ENCODE measurements around the gene SPAG16. TPM values are rescaled to one million over a fixed set of nuclear protein-coding genes. Genes with fewer than 3 reads are reported as not detected.

Gene SPAG16
- total RNA-seq, 4 donors from 2014 or later, result 1.1 to 8.8 (median 6.3) TPM

DNA sequence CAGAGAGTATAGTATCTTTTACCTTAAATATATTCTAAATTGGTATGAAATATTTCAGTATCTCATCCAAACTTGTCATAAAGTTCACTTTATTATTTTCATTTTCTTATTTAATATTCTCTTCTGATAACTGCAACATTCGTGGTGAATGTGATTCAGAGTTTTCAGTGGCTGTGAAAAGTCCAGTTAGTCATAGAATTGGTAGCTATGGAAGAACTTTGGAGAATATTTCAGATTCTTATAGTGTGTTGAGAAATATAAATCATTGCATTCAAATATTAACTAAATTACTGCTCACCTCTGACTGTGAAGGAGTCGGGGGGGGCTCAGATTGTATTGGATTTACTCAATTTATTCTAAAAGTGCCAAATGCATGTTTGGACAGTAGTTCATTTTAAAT lies 948.0 kb downstream of the SPAG16 start:
- no peak for ATAC-seq
- in situ Hi-C loops (cut with MboI; ENCODE audit: low sequenced_read_pairs in 4 of 4), result no loop called here

DNA sequence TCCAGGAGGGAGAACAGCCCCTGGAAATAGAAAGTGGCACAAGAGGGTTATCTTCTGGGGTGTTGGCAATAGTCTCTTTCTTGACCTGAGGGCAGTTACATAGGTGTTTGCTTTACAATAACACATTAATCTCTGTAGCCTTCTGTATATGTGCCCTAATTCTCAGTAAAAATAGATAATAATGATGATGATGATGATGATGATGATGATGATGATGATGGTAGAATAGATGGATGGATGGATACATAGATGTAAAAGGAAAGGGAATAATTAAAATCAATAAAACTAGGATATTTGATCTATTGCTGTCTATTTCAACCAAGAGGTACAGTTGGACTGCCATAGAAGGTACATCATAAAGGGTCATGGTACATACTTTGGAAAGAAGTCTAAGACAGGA lies 948.9 kb downstream of the SPAG16 start:
- in situ Hi-C loops (cut with MboI; ENCODE audit: low sequenced_read_pairs in 4 of 4), result no loop called here
- intact Hi-C loops (cut with DNase I; ENCODE audit: low total_unique reads), result no loop called here
- H3K36me3 ChIP-seq, result no peaks in the 10 kb centered on the region
- H3K9me3 ChIP-seq, result no peaks in the 10 kb centered on the region
- DNase-seq (no peak), ATAC-seq (no peak)
- TF ChIP-seq POLR2A (IDR thresholded peaks at IDR 0.05) (no peak), CTCF (IDR thresholded peaks at IDR 0.05 in 4 of 5, conservative IDR thresholded peaks at IDR 0.05 in 1 of 5) (no peak)
- H3K27ac ChIP-seq, result no peak overlapping the region
- no peaks in the 10 kb centered on the region for H3K27me3 ChIP-seq
- H3K4me1 ChIP-seq, result no peaks in the 10 kb centered on the region
- no peak overlapping the region for H3K4me3 ChIP-seq

More for the DNA sequence above, 948.0 kb downstream of the SPAG16 start:
- H3K4me1 ChIP-seq, result no peaks in the 10 kb centered on the region
- H3K36me3 ChIP-seq, result no peaks in the 10 kb centered on the region
- H3K27ac ChIP-seq, result no peak overlapping the region
- no peaks in the 10 kb centered on the region for H3K9me3 ChIP-seq
- DNase-seq, result no peak
- H3K27me3 ChIP-seq, result no peaks in the 10 kb centered on the region
- no peak overlapping the region for H3K4me3 ChIP-seq
- no peak for TF ChIP-seq POLR2A (IDR thresholded peaks at IDR 0.05)
- intact Hi-C loops (cut with DNase I; ENCODE audit: low total_unique reads), result no loop called here

DNA sequence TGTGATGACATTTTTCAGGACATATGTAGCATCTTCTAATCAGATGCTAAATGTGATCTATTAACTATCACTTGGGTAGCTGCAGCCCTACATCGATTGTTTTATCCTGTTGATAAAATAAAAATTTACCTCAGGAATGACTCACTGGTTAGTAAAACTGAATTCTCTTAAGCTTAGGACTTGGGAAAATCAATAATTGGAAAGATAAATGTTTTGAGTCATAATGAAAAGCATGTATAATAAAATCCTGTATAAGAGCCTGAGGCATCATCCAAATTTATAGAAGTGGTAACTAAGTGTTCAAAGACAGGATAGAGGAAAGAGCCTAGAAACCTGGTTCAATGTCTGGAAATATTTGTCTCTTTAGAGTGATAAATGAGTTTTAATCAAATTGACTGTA lies 958.5 kb downstream of the SPAG16 start:
- in situ Hi-C loops (cut with MboI; ENCODE audit: low sequenced_read_pairs in 4 of 4), result no loop called here
- Histone ChIP-seq H3K27ac (no peak overlapping the region), H3K27me3 (no peaks in the 10 kb centered on the region), H3K9me3 (no peaks in the 10 kb centered on the region), H3K4me3 (no peak overlapping the region), H3K4me1 (no peaks in the 10 kb centered on the region), H3K36me3 (no peaks in the 10 kb centered on the region)
- intact Hi-C loops (cut with DNase I; ENCODE audit: low total_unique reads), result no loop called here
- DNase-seq (no peak), ATAC-seq (no peak)
- no peak for TF ChIP-seq CTCF (IDR thresholded peaks at IDR 0.05 in 4 of 5, conservative IDR thresholded peaks at IDR 0.05 in 1 of 5)
- no peak for TF ChIP-seq POLR2A (IDR thresholded peaks at IDR 0.05)

DNA sequence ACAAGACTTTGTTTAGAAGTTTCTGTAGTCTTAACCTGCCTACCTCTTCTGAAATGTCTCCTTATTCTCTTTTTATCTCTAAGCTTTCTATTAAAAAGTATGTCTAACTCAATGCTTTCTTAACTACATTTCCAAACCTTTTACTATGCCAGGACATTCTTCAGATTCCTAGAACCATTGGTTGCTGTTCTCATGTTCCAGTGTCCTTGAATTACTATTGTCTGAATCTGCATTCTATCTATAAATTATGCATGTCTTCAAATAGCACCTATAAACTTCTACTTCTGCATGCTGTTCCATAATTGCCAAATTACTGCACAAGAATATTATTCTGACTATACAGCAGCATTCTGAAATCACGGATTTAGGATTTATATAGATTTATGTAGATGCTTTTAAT lies 960.6 kb downstream of the SPAG16 start:
- in situ Hi-C loops (cut with MboI; ENCODE audit: low sequenced_read_pairs in 4 of 4), result no loop called here
- Histone ChIP-seq H3K9me3 (no peaks in the 10 kb centered on the region), H3K27me3 (no peaks in the 10 kb centered on the region), H3K36me3 (no peaks in the 10 kb centered on the region), H3K4me3 (no peak overlapping the region), H3K4me1 (no peaks in the 10 kb centered on the region), H3K27ac (no peak overlapping the region)
- TF ChIP-seq POLR2A (IDR thresholded peaks at IDR 0.05) (no peak), CTCF (IDR thresholded peaks at IDR 0.05 in 4 of 5, conservative IDR thresholded peaks at IDR 0.05 in 1 of 5) (no peak)
- ATAC-seq (no peak), DNase-seq (no peak)
- intact Hi-C loops (cut with DNase I; ENCODE audit: low total_unique reads), result no loop called here

DNA sequence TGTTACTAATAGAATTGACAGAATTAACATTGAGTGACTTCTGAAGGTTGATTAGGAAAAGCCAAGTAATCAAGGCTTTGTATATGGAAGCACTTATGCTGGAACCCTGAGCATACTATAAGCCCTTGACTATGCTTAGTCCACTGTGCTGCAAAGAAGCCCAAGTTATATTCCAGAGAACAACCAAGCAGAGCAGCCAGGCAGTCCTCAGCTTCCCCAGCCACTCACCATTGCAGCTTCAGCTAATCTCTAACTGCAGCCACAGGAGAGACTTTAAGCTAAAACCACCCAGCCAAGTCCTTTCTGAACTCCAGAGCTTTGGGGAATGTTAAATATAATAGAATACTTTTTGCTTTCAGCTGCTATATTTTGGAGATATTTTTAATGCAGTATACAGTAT lies 962.2 kb downstream of the SPAG16 start:
- no peaks in the 10 kb centered on the region for H3K36me3 ChIP-seq
- no peaks in the 10 kb centered on the region for H3K9me3 ChIP-seq
- H3K4me1 ChIP-seq, result no peaks in the 10 kb centered on the region
- no peak for ATAC-seq
- H3K27ac ChIP-seq, result no peak overlapping the region
- TF ChIP-seq POLR2A (IDR thresholded peaks at IDR 0.05) (no peak), CTCF (IDR thresholded peaks at IDR 0.05 in 4 of 5, conservative IDR thresholded peaks at IDR 0.05 in 1 of 5) (no peak)
- intact Hi-C loops (cut with DNase I; ENCODE audit: low total_unique reads), result no loop called here
- no peak for DNase-seq
- no peak overlapping the region for H3K4me3 ChIP-seq
- H3K27me3 ChIP-seq, result no peaks in the 10 kb centered on the region
- in situ Hi-C loops (cut with MboI; ENCODE audit: low sequenced_read_pairs in 4 of 4), result no loop called here
